Activated CD8-positive, alpha-beta T cell treated with anti-CD3 and anti-CD28 coated beads, Interleukin-2, amount 10 ng/mL, durations not matched to agents 7 days and 5 days (primary cell): ENCODE data around the gene CASP6. TPM values are rescaled to one million over a fixed set of nuclear protein-coding genes. Genes with fewer than 3 reads are reported as not detected.
A peak's percentile ranks its signal among the peaks of the same experiment; 100 is the strongest.

Experiments
- ATAC-seq: fragments of 150-1000 bp; cut with Tn5 transposase; one replicate; pipeline ENCODE4 v1.10.0; 2021; ENCODE audit warnings: moderate library complexity
- CTCF ChIA-PET: fragments of 350-600 bp; sonication (Branson Sonifier 250); formaldehyde crosslinking; loops from one replicate; lab custom pipeline; 2021; ENCODE audit warnings: antibody characterized with exemption; lab: Charles Lee
- POLR2A ChIA-PET: fragments of 350-600 bp; sonication (Branson Sonifier 250); formaldehyde crosslinking; loops from one replicate; lab custom pipeline; 2021; ENCODE audit warnings: antibody characterized with exemption; lab: Charles Lee
- DNase-seq: peaks from one replicate; pipeline ENCODE4 v3.0.0-alpha.2; 2020
- H3K27ac Mint-ChIP-seq: one replicate; pipeline ENCODE4 v1.8.0; 2021; ENCODE audit warnings: mild to moderate bottlenecking, mixed read lengths
- H3K27me3 Mint-ChIP-seq: one replicate; pipeline ENCODE4 v1.8.0; 2021; ENCODE audit warnings: low read depth, mixed read lengths
- H3K36me3 Mint-ChIP-seq: one replicate; pipeline ENCODE4 v1.8.0; 2021; ENCODE audit warnings: low read depth, mixed read lengths
- H3K4me1 Mint-ChIP-seq: one replicate; pipeline ENCODE4 v1.8.0; 2021; ENCODE audit warnings: low read depth, mixed read lengths
- H3K4me3 Mint-ChIP-seq: one replicate; pipeline ENCODE4 v1.8.0; 2021; ENCODE audit warnings: mild to moderate bottlenecking, mixed read lengths
- H3K9me3 Mint-ChIP-seq: one replicate; pipeline ENCODE4 v1.8.0; 2022; ENCODE audit warnings: mixed read lengths; ENCODE audit not compliant: insufficient read depth
- total RNA-seq, 2 experiments: library from RNA; stranded (reverse); gene quantifications; one replicate each; pipeline ENCODE4 v1.2.3, GENCODE V29; 2021

CASP6 gene
- total RNA-seq, 2 experiments from 2014 or later, result 24.1 to 25.5 TPM

GRCh38 chr4:109735566-109736365, 32.5 kb upstream of the CASP6 start:
- H3K36me3 Mint-ChIP-seq, result no peaks in the 10 kb centered on the region
- ChIA-PET POLR2A (no interaction called here), CTCF (no interaction called here)
- DNase-seq, result no peak
- H3K4me1 Mint-ChIP-seq, result no peaks in the 10 kb centered on the region
- no peak for ATAC-seq
- H3K27ac Mint-ChIP-seq, result no peak overlapping the region
- no peak overlapping the region for H3K4me3 Mint-ChIP-seq
- H3K9me3 Mint-ChIP-seq, result no peaks in the 10 kb centered on the region
- H3K27me3 Mint-ChIP-seq, result peaks cover 15% of the 10 kb centered on the region

- no peak for ATAC-seq
- ChIA-PET CTCF (no interaction called here), POLR2A (no interaction called here)
- H3K27ac Mint-ChIP-seq, result no peak overlapping the region
- H3K9me3 Mint-ChIP-seq, result no peaks in the 10 kb centered on the region
- no peak overlapping the region for H3K4me3 Mint-ChIP-seq
- DNase-seq, result no peak
- H3K27me3 Mint-ChIP-seq, result peaks cover 11% of the 10 kb centered on the region
- peaks cover 9% of the 10 kb centered on the region for H3K4me1 Mint-ChIP-seq
- no peaks in the 10 kb centered on the region for H3K36me3 Mint-ChIP-seq
These were observed 30.5 kb upstream of the CASP6 start for GRCh38 chr4:109733728-109734127.

- Mint-ChIP-seq H3K9me3 (no peaks in the 10 kb centered on the region), H3K36me3 (peaks cover 4% of the 10 kb centered on the region), H3K4me1 (peaks cover 19% of the 10 kb centered on the region), H3K4me3 (peak overlapping the region; percentile 81), H3K27ac (peak overlapping the region; percentile 81), H3K27me3 (peaks cover 5% of the 10 kb centered on the region)
- POLR2A ChIA-PET, result interaction anchor here (0.6 to 1.7 kb wide), 4 partner anchors 21 to 431 kb away, joined by 3 to 8 read pairs (median 3); no protein-coding TSS in a partner anchor
- DNase-seq (no peak), ATAC-seq (no peak)
- CTCF ChIA-PET, result interaction anchor here (0.6 to 1.4 kb wide), 8 partner anchors 32 to 298 kb away, joined by 3 to 4 read pairs (median 4); partner anchors contain the start of genes MCUB and SEC24B
These were observed 27.6 kb upstream of the CASP6 start for GRCh38 chr4:109730619-109731545.

- peaks cover 4% of the 10 kb centered on the region for H3K36me3 Mint-ChIP-seq
- H3K27me3 Mint-ChIP-seq, result peaks cover 3% of the 10 kb centered on the region
- DNase-seq (peak; percentile 73), ATAC-seq (peak; percentile 90)
- peaks cover 19% of the 10 kb centered on the region for H3K4me1 Mint-ChIP-seq
- ChIA-PET CTCF (interaction anchor here (0.6 to 1.4 kb wide), 6 partner anchors 31 to 297 kb away, joined by 3 to 4 read pairs (median 3); partner anchors contain the start of gene SEC24B), POLR2A (interaction anchor here (0.5 to 1.7 kb wide), 3 partner anchors 22 to 319 kb away, joined by 3 to 8 read pairs (median 3); partner anchors contain the start of gene MCUB)
- H3K27ac Mint-ChIP-seq, result peak within 1 kb of the TSS; percentile 81
- H3K9me3 Mint-ChIP-seq, result no peaks in the 10 kb centered on the region
- peak within 1 kb of the TSS; percentile 85 for H3K4me3 Mint-ChIP-seq
These were observed 26.7 kb upstream of the CASP6 start, which contains the start of gene PLA2G12A for GRCh38 chr4:109729718-109730618. Gene PLA2G12A, minus strand, starts transcription at chr4:109730070. Its CDS starts 261 bp downstream, at chr4:109729809.

- Mint-ChIP-seq H3K4me1 (peaks cover 19% of the 10 kb centered on the region), H3K27me3 (peaks cover 3% of the 10 kb centered on the region), H3K9me3 (no peaks in the 10 kb centered on the region), H3K27ac (peak overlapping the region; percentile 80), H3K36me3 (peaks cover 4% of the 10 kb centered on the region), H3K4me3 (peak overlapping the region; percentile 85)
- ChIA-PET CTCF (interaction anchor here (1.4 kb wide), 1 partner anchor 38 kb away, joined by 4 read pairs; no protein-coding TSS in a partner anchor), POLR2A (no interaction called here)
- peak; percentile 60 for ATAC-seq
- DNase-seq, result peak; percentile 46
These were observed 26.0 kb upstream of the CASP6 start for GRCh38 chr4:109729117-109729717.

GRCh38 chr4:109728385-109728784, 25.1 kb upstream of the CASP6 start:
- DNase-seq, result no peak
- ChIA-PET CTCF (no interaction called here), POLR2A (no interaction called here)

GRCh38 chr4:109723110-109723509, 19.9 kb upstream of the CASP6 start:
- Mint-ChIP-seq H3K27me3 (no peaks in the 10 kb centered on the region), H3K36me3 (peaks cover 9% of the 10 kb centered on the region), H3K4me1 (peaks cover 4% of the 10 kb centered on the region), H3K4me3 (no peak overlapping the region), H3K27ac (no peak overlapping the region), H3K9me3 (no peaks in the 10 kb centered on the region)
- DNase-seq, result no peak
- ChIA-PET CTCF (no interaction called here), POLR2A (no interaction called here)
- no peak for ATAC-seq

More at GRCh38 chr4:109728385-109728784, 25.1 kb upstream of the CASP6 start:
- no peak for ATAC-seq
- Mint-ChIP-seq H3K27me3 (peaks cover 2% of the 10 kb centered on the region), H3K4me1 (peaks cover 19% of the 10 kb centered on the region), H3K27ac (no peak overlapping the region), H3K4me3 (peak overlapping the region; percentile 85), H3K36me3 (peaks cover 5% of the 10 kb centered on the region), H3K9me3 (no peaks in the 10 kb centered on the region)

GRCh38 chr4:109722357-109722756, 19.1 kb upstream of the CASP6 start:
- Mint-ChIP-seq H3K27me3 (no peaks in the 10 kb centered on the region), H3K4me3 (no peak overlapping the region), H3K4me1 (no peaks in the 10 kb centered on the region), H3K27ac (no peak overlapping the region), H3K36me3 (peaks cover 9% of the 10 kb centered on the region), H3K9me3 (no peaks in the 10 kb centered on the region)
- no peak for DNase-seq
- ATAC-seq, result no peak
- POLR2A ChIA-PET, result no interaction called here
- CTCF ChIA-PET, result no interaction called here

GRCh38 chr4:109721033-109721432, 17.8 kb upstream of the CASP6 start:
- ChIA-PET CTCF (no interaction called here), POLR2A (no interaction called here)
- no peak overlapping the region for H3K4me3 Mint-ChIP-seq
- H3K27me3 Mint-ChIP-seq, result no peaks in the 10 kb centered on the region
- H3K27ac Mint-ChIP-seq, result no peak overlapping the region
- peaks cover 18% of the 10 kb centered on the region for H3K36me3 Mint-ChIP-seq
- DNase-seq (no peak), ATAC-seq (no peak)
- H3K9me3 Mint-ChIP-seq, result no peaks in the 10 kb centered on the region
- H3K4me1 Mint-ChIP-seq, result peaks cover under 1% of the 10 kb centered on the region

- H3K9me3 Mint-ChIP-seq, result no peaks in the 10 kb centered on the region
- no peak overlapping the region for H3K27ac Mint-ChIP-seq
These were observed 16.4 kb upstream of the CASP6 start for GRCh38 chr4:109719604-109720003.

More at GRCh38 chr4:109719604-109720003, 16.4 kb upstream of the CASP6 start:
- no peaks in the 10 kb centered on the region for H3K27me3 Mint-ChIP-seq
- H3K4me3 Mint-ChIP-seq, result no peak overlapping the region
- DNase-seq, result no peak
- ChIA-PET POLR2A (no interaction called here), CTCF (no interaction called here)
- H3K36me3 Mint-ChIP-seq, result peaks cover 22% of the 10 kb centered on the region
- ATAC-seq, result no peak
- H3K4me1 Mint-ChIP-seq, result peaks cover 4% of the 10 kb centered on the region
